HUES6 (cell line): Measurements from ENCODE around the gene BOK.
"Not testable (repeated sequence)": the region's sequence is repeated elsewhere in the genome, so short reads cannot be mapped to it uniquely, and the experiment has no call there.

Source experiments
- H3K27ac ChIP-seq: 2 replicates; pipeline ENCODE4 v1.7.0; 2013; ENCODE audit warnings: low read depth, mild to moderate bottlenecking, low read length, inconsistent platforms
- H3K27me3 ChIP-seq: 2 replicates; pipeline ENCODE4 v1.6.1; 2013; ENCODE audit warnings: low read length; ENCODE audit not compliant: control insufficient read depth, insufficient read depth
- H3K36me3 ChIP-seq: 2 replicates; pipeline ENCODE4 v1.6.1; 2013; ENCODE audit warnings: low read length; ENCODE audit not compliant: control insufficient read depth, insufficient read depth
- H3K4me1 ChIP-seq: 2 replicates; pipeline ENCODE4 v1.6.1; 2013; ENCODE audit warnings: low read length; ENCODE audit not compliant: control insufficient read depth, insufficient read depth
- H3K4me3 ChIP-seq: 2 replicates; pipeline ENCODE4 v1.5.1; 2013; ENCODE audit warnings: low read depth, low read length
- H3K9ac ChIP-seq: one replicate; pipeline ENCODE4 v1.6.1; 2013; ENCODE audit warnings: mild to moderate bottlenecking, low read length
- H3K9me3 ChIP-seq: 2 replicates; pipeline ENCODE4 v1.6.1; 2013; ENCODE audit warnings: low read depth, low read length; ENCODE audit not compliant: control insufficient read depth, insufficient read depth

Gene BOK

GRCh38 chr2:241525818-241526780 is 32.4 kb upstream of the BOK start:
- not testable (repeated sequence) for H3K36me3 ChIP-seq, H3K4me3 ChIP-seq, H3K4me1 ChIP-seq, H3K27me3 ChIP-seq, H3K27ac ChIP-seq, H3K9ac ChIP-seq
- H3K9me3 ChIP-seq: peaks cover 16% of the 10 kb centered on the region; the same call in 1 of the 2 replicates

- no peaks in the 10 kb centered on the region for H3K36me3 ChIP-seq
- no peaks in the 10 kb centered on the region for H3K27me3 ChIP-seq
- no peak overlapping the region for H3K4me3 ChIP-seq
- no peak overlapping the region for H3K27ac ChIP-seq
- no peaks in the 10 kb centered on the region for H3K4me1 ChIP-seq
- no peak overlapping the region for H3K9ac ChIP-seq
- H3K9me3 ChIP-seq: peaks cover 8% of the 10 kb centered on the region; the same call in 1 of the 2 replicates
These were observed 28.0 kb upstream of the BOK start for GRCh38 chr2:241530571-241530970.

GRCh38 chr2:241531161-241531722 is 27.3 kb upstream of the BOK start:
- Histone ChIP-seq H3K36me3 (no peaks in the 10 kb centered on the region), H3K9me3 (peaks cover 4% of the 10 kb centered on the region; the same call in 1 of the 2 replicates), H3K27ac (no peak overlapping the region), H3K4me1 (no peaks in the 10 kb centered on the region), H3K9ac (no peak overlapping the region), H3K27me3 (no peaks in the 10 kb centered on the region), H3K4me3 (no peak overlapping the region)

GRCh38 chr2:241532168-241532567 is 26.4 kb upstream of the BOK start:
- Histone ChIP-seq H3K27ac (no peak overlapping the region), H3K27me3 (no peaks in the 10 kb centered on the region), H3K9ac (no peak overlapping the region), H3K4me3 (no peak overlapping the region), H3K4me1 (no peaks in the 10 kb centered on the region), H3K36me3 (no peaks in the 10 kb centered on the region), H3K9me3 (no peaks in the 10 kb centered on the region)

GRCh38 chr2:241532733-241533601 is 25.6 kb upstream of the BOK start:
- H3K9ac ChIP-seq: no peak overlapping the region
- H3K9me3 ChIP-seq: no peaks in the 10 kb centered on the region
- H3K36me3 ChIP-seq: no peaks in the 10 kb centered on the region
- H3K27me3 ChIP-seq: no peaks in the 10 kb centered on the region
- no peak overlapping the region for H3K4me3 ChIP-seq
- no peaks in the 10 kb centered on the region for H3K4me1 ChIP-seq
- no peak overlapping the region for H3K27ac ChIP-seq

GRCh38 chr2:241534293-241534692 is 24.3 kb upstream of the BOK start:
- Histone ChIP-seq H3K27ac (no peak overlapping the region), H3K36me3 (no peaks in the 10 kb centered on the region), H3K27me3 (peaks cover under 1% of the 10 kb centered on the region), H3K4me1 (no peaks in the 10 kb centered on the region; the same call in 1 of the 2 replicates), H3K9me3 (no peaks in the 10 kb centered on the region), H3K4me3 (no peak overlapping the region), H3K9ac (no peak overlapping the region)

- no peak overlapping the region for H3K4me3 ChIP-seq
- no peak overlapping the region for H3K27ac ChIP-seq
- H3K9ac ChIP-seq: no peak overlapping the region
- H3K4me1 ChIP-seq: no peaks in the 10 kb centered on the region; the same call in 1 of the 2 replicates
- H3K27me3 ChIP-seq: peaks cover 4% of the 10 kb centered on the region
- no peaks in the 10 kb centered on the region for H3K36me3 ChIP-seq
- H3K9me3 ChIP-seq: no peaks in the 10 kb centered on the region
These were observed 23.7 kb upstream of the BOK start for GRCh38 chr2:241534701-241535375.

- Histone ChIP-seq H3K4me1 (peaks cover 6% of the 10 kb centered on the region), H3K36me3 (no peaks in the 10 kb centered on the region), H3K9ac (no peak overlapping the region), H3K27ac (no peak overlapping the region), H3K9me3 (no peaks in the 10 kb centered on the region), H3K4me3 (no peak overlapping the region), H3K27me3 (peaks cover 16% of the 10 kb centered on the region)
These were observed 22.5 kb upstream of the BOK start for GRCh38 chr2:241535871-241536655.

GRCh38 chr2:241538838-241539615 is 19.5 kb upstream of the BOK start:
- H3K4me1 ChIP-seq: peaks cover 11% of the 10 kb centered on the region
- no peak overlapping the region for H3K4me3 ChIP-seq
- no peaks in the 10 kb centered on the region for H3K9me3 ChIP-seq
- H3K9ac ChIP-seq: no peak overlapping the region
- H3K27ac ChIP-seq: no peak overlapping the region
- H3K27me3 ChIP-seq: peaks cover 38% of the 10 kb centered on the region
- H3K36me3 ChIP-seq: no peaks in the 10 kb centered on the region
